Measurements from ENCODE around the gene TMC8. TPM values are rescaled to one million over a fixed set of nuclear protein-coding genes. Genes with fewer than 3 reads are reported as not detected.

TMC8 gene
- polyA plus RNA-seq, 3 donors = 13.3 to 151 (median 15.1) TPM

DNA sequence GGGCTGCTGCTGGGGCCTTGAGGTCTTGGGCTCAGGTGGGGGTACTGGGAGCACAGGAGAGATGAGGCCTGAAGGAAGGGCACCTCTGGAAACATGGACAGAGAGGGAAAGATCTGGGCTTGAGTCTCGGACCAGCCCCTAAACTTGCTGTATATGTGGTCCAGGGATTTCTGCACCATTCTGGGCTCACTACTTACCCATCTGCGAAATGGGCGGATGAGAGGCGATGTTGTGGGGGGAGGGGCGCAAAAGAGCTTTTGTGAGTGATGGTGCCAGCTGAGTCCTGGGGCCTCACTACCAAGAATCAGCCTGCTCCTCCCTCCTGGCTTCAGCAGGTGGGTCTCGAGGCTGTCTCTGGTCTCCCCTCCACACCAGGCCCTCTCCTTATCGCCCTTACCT, 15.9 kb downstream of the TMC8 start:
- no peak overlapping the region for H3K4me3 ChIP-seq (replicated peaks in 1 of 3; ENCODE audit: low read depth in 2 of 3, low read length in 3 of 3)
- H4K20me1 ChIP-seq (ENCODE audit: insufficient read depth, low read length) = peaks cover 11% of the 10 kb centered on the region
- no peaks in the 10 kb centered on the region for H3K27me3 ChIP-seq (ENCODE audit: control insufficient read depth in 2 of 2, insufficient read depth in 2 of 2, low read length in 2 of 2)
- no peak for DNase-seq
- H3K9ac ChIP-seq (ENCODE audit: insufficient read depth, low read length, poor library complexity, severe bottlenecking) = no peak overlapping the region
- Mint-ChIP-seq H3K9me3 (no peaks in the 10 kb centered on the region), H3K4me3 (no peak overlapping the region), H3K27ac (peak overlapping the region in 2 of 7 donors; percentile 31 to 40), H3K27me3 (ENCODE audit: low read depth in 3 of 3) (no peaks in the 10 kb centered on the region), H3K36me3 (peaks cover 8 to 18% of the 10 kb centered on the region in 2 donors), H3K4me1 (peaks cover 50% of the 10 kb centered on the region)
- H3K4me2 ChIP-seq (replicated peaks; ENCODE audit: extremely low read depth, low read length, poor library complexity, severe bottlenecking) = no peak overlapping the region
- WGBS (ENCODE audit: insufficient coverage) = 100% methylated on average over 1 of the region's 7 CpGs
- peaks cover 7% of the 10 kb centered on the region for H3K79me2 ChIP-seq (ENCODE audit: insufficient read depth, low read length)
- H3K9me3 ChIP-seq (replicated peaks in 1 of 2; ENCODE audit: control insufficient read depth in 1 of 2, insufficient read depth in 1 of 2, low read length in 2 of 2) = no peaks in the 10 kb centered on the region
- intact Hi-C loops (cut with micrococcal nuclease) = no loop called here
- no peak overlapping the region for H2AFZ ChIP-seq (ENCODE audit: insufficient read depth, low read depth, low read length, poor library complexity, severe bottlenecking)
- H3K4me1 ChIP-seq (ENCODE audit: control insufficient read depth in 1 of 2, insufficient read depth in 2 of 2, low read length in 2 of 2) = peaks cover 55 to 63% of the 10 kb centered on the region in 2 donors
- H3K27ac ChIP-seq (ENCODE audit: low read depth in 1 of 2, low read length in 2 of 2) = peak overlapping the region in 1 of 2 donors; percentile 2
- TF ChIP-seq, protein P1, sequence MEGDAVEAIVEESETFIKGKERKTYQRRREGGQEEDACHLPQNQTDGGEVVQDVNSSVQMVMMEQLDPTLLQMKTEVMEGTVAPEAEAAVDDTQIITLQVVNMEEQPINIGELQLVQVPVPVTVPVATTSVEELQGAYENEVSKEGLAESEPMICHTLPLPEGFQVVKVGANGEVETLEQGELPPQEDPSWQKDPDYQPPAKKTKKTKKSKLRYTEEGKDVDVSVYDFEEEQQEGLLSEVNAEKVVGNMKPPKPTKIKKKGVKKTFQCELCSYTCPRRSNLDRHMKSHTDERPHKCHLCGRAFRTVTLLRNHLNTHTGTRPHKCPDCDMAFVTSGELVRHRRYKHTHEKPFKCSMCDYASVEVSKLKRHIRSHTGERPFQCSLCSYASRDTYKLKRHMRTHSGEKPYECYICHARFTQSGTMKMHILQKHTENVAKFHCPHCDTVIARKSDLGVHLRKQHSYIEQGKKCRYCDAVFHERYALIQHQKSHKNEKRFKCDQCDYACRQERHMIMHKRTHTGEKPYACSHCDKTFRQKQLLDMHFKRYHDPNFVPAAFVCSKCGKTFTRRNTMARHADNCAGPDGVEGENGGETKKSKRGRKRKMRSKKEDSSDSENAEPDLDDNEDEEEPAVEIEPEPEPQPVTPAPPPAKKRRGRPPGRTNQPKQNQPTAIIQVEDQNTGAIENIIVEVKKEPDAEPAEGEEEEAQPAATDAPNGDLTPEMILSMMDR (IDR thresholded peaks at IDR 0.05) = no peak
- peaks cover 12 to 15% of the 10 kb centered on the region in 2 donors for H3K36me3 ChIP-seq (replicated peaks in 1 of 2; ENCODE audit: control insufficient read depth in 1 of 2, insufficient read depth in 2 of 2, low read length in 2 of 2)

DNA sequence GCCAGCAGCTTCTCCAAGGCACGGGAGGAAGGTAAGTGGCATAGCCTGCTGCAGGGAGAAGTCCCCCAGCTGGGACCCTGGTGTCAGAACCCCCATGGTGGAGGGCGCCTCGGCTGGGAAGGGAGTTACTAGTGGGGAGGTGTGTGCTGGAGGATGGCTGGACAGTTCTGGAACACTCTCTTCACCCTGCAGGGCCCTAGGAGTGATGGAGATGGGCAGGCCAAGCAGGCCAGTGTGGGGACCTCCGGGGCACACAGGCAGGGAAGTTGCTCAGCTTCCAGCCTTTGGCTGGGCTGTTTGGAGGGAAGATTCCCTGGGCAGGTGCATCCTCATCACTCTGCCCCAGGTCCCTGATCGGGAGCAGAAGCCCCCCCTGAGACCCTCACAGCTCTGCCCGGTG, 16.3 kb downstream of the TMC8 start:
- Histone ChIP-seq H3K4me3 (replicated peaks in 1 of 3; ENCODE audit: low read depth in 2 of 3, low read length in 3 of 3) (no peak overlapping the region), H3K9ac (ENCODE audit: insufficient read depth, low read length, poor library complexity, severe bottlenecking) (no peak overlapping the region), H3K36me3 (replicated peaks in 1 of 2; ENCODE audit: control insufficient read depth in 1 of 2, insufficient read depth in 2 of 2, low read length in 2 of 2) (peaks cover 8 to 11% of the 10 kb centered on the region in 2 donors), H3K4me2 (replicated peaks; ENCODE audit: extremely low read depth, low read length, poor library complexity, severe bottlenecking) (no peak overlapping the region), H4K20me1 (ENCODE audit: insufficient read depth, low read length) (peaks cover 8% of the 10 kb centered on the region), H3K27me3 (ENCODE audit: control insufficient read depth in 2 of 2, insufficient read depth in 2 of 2, low read length in 2 of 2) (no peaks in the 10 kb centered on the region), H3K9me3 (replicated peaks in 1 of 2; ENCODE audit: control insufficient read depth in 1 of 2, insufficient read depth in 1 of 2, low read length in 2 of 2) (no peaks in the 10 kb centered on the region), H2AFZ (ENCODE audit: insufficient read depth, low read depth, low read length, poor library complexity, severe bottlenecking) (no peak overlapping the region), H3K79me2 (ENCODE audit: insufficient read depth, low read length) (peaks cover 3% of the 10 kb centered on the region), H3K27ac (ENCODE audit: low read depth in 1 of 2, low read length in 2 of 2) (peak overlapping the region in 1 of 2 donors; percentile 2), H3K4me1 (ENCODE audit: control insufficient read depth in 1 of 2, insufficient read depth in 2 of 2, low read length in 2 of 2) (peaks cover 51 to 59% of the 10 kb centered on the region in 2 donors)
- intact Hi-C loops (cut with micrococcal nuclease) = no loop called here
- Mint-ChIP-seq H3K36me3 (peaks cover 7 to 14% of the 10 kb centered on the region in 2 donors), H3K9me3 (no peaks in the 10 kb centered on the region), H3K4me1 (peaks cover 49% of the 10 kb centered on the region), H3K27ac (no peak overlapping the region), H3K4me3 (no peak overlapping the region), H3K27me3 (ENCODE audit: low read depth in 3 of 3) (no peaks in the 10 kb centered on the region)
- TF ChIP-seq, protein P1 (IDR thresholded peaks at IDR 0.05) = no peak
- WGBS (ENCODE audit: insufficient coverage) = 75% methylated on average over 2 of the region's 6 CpGs
- no peak for DNase-seq
